Measurements from ENCODE around the gene DEPDC7.
A peak's percentile ranks its signal among the peaks of the same experiment; 100 is the strongest.
"Not testable (repeated sequence)": the region's sequence is repeated elsewhere in the genome, so short reads cannot be mapped to it uniquely, and the experiment has no call there.

The DEPDC7 gene

GRCh38 chr11:33027233-33027632, 11.6 kb downstream of the DEPDC7 start:
- no peak for DNase-seq

- DNase-seq: no peak
Observed at GRCh38 chr11:33027846-33028536, 12.3 kb downstream of the DEPDC7 start.

- DNase-seq: no peak
Observed at GRCh38 chr11:33028537-33028914, 12.8 kb downstream of the DEPDC7 start.

- not testable (repeated sequence) for DNase-seq
Observed at GRCh38 chr11:33029218-33029617, 13.5 kb downstream of the DEPDC7 start.

- no peak for DNase-seq
Observed at GRCh38 chr11:33033493-33033892, 17.8 kb downstream of the DEPDC7 start.

- DNase-seq: no peak
Observed at GRCh38 chr11:33035011-33035410, 19.3 kb downstream of the DEPDC7 start.

GRCh38 chr11:33039274-33040032, 23.8 kb downstream of the DEPDC7 start, which contains the start of gene TCP11L1:
TCP11L1 (plus strand) TSS chr11:33039572; CDS start chr11:33043774, 4,202 bp downstream.
- DNase-seq: no peak

GRCh38 chr11:33040033-33040861, 24.6 kb downstream of the DEPDC7 start:
- DNase-seq: peak; percentile 6

- no peak for DNase-seq
Observed at GRCh38 chr11:33040862-33041453, 25.3 kb downstream of the DEPDC7 start.

GRCh38 chr11:33043221-33043830, 27.6 kb downstream of the DEPDC7 start:
- DNase-seq: no peak

- DNase-seq: no peak
Observed at GRCh38 chr11:33044285-33044756, 28.6 kb downstream of the DEPDC7 start.

- no peak for DNase-seq
Observed at GRCh38 chr11:33045551-33046255, 30.0 kb downstream of the DEPDC7 start.

GRCh38 chr11:33048701-33049100, 33.0 kb downstream of the DEPDC7 start:
- DNase-seq: not testable (repeated sequence)

- DNase-seq: peak; percentile 21
Observed at GRCh38 chr11:33049565-33050408, 34.1 kb downstream of the DEPDC7 start.

- no peak for DNase-seq
Observed at GRCh38 chr11:33052231-33052630, 36.6 kb downstream of the DEPDC7 start.

- DNase-seq: no peak
Observed at GRCh38 chr11:33055375-33055774, 39.7 kb downstream of the DEPDC7 start.

GRCh38 chr11:33057284-33057683, 41.6 kb downstream of the DEPDC7 start:
- DNase-seq: no peak

- DNase-seq: no peak
Observed at GRCh38 chr11:33059331-33060007, 43.8 kb downstream of the DEPDC7 start.

- DNase-seq: no peak
Observed at GRCh38 chr11:33060271-33060670, 44.6 kb downstream of the DEPDC7 start.

- no peak for DNase-seq
Observed at GRCh38 chr11:33062137-33062536, 46.5 kb downstream of the DEPDC7 start.
